ENCODE measurements around the gene ZNF148.

- no peak for TF ChIP-seq POLR2A (IDR thresholded peaks at IDR 0.05; ENCODE audit: low read depth, low read length)
- TF ChIP-seq TAF1 (IDR thresholded peaks at IDR 0.05; ENCODE audit: borderline replicate concordance, low read depth, low read length) = no peak
- no peak for TF ChIP-seq POLR2AphosphoS5 (IDR thresholded peaks at IDR 0.05; ENCODE audit: low read depth, low read length)
Observed at GRCh38 chr3:125356140-125357026, 18.7 kb downstream of the ZNF148 start.
